Transverse colon (tissue), 4 donors: ENCODE measurements around the gene SQSTM1. TPM values are rescaled to one million over a fixed set of nuclear protein-coding genes. Genes with fewer than 3 reads are reported as not detected.

ENCODE experiments used
- DNase-seq: peaks from one replicate; pipeline ENCODE4 v3.0.0-alpha.2; 2019
- H3K27ac ChIP-seq, 4 donors: fragments of 200-600 bp; sonication (generic); 2 replicates each; pipeline ENCODE4 v1.5.1; 2016 to 2018; ENCODE audit warnings: inconsistent platforms in 4 of 4
- H3K27me3 ChIP-seq: fragments of 200-600 bp; sonication (generic); 2 replicates; pipeline ENCODE4 v1.5.1; 2017; ENCODE audit warnings: inconsistent platforms
- H3K36me3 ChIP-seq, 4 donors: fragments of 200-600 bp; sonication (generic); 2 replicates each; pipeline ENCODE4 v1.5.1; 2017 to 2019; ENCODE audit warnings: inconsistent platforms in 4 of 4
- H3K4me1 ChIP-seq, 4 donors: fragments of 200-600 bp; sonication (generic); 2 replicates each; pipeline ENCODE4 v1.5.1; 2017 to 2020; ENCODE audit warnings: inconsistent platforms in 4 of 4
- H3K4me3 ChIP-seq, 4 donors: fragments of 200-600 bp; sonication (generic); 1 replicate in 1 of 4; 2 replicates in 3 of 4; pipeline versions ENCODE4 v1.5.1 to v1.6.1; 2017 to 2019; ENCODE audit warnings: inconsistent platforms in 4 of 4
- H3K9me3 ChIP-seq, 2 donors: fragments of 200-600 bp; sonication (generic); 2 replicates each; pipeline ENCODE4 v1.5.1; 2017 to 2019; ENCODE audit warnings: inconsistent platforms in 2 of 2
- CTCF ChIP-seq, 5 experiments: fragments of 200-600 bp in 3 of 5; fragments of 450-650 bp in 2 of 5; sonication (generic) in 3 of 5; IDR thresholded peaks; 1 replicate in 2 of 5; 2 replicates in 3 of 5; pipeline ENCODE4 v1.5.1; 2016 to 2017; ENCODE audit warnings: antibody characterized with exemption in 5 of 5, inconsistent platforms in 3 of 5, mild to moderate bottlenecking in 2 of 5, moderate library complexity in 1 of 5
- EP300 ChIP-seq: sonication (generic); formaldehyde crosslinking; IDR thresholded peaks from one replicate; pipeline ENCODE4 v1.6.1; 2017; ENCODE audit warnings: antibody characterized with exemption, low read depth
- POLR2A ChIP-seq: fragments of 450-650 bp; IDR thresholded peaks from one replicate; pipeline ENCODE4 v1.6.1; 2016; ENCODE audit warnings: antibody characterized with exemption, mild to moderate bottlenecking, moderate library complexity
- POLR2AphosphoS5 ChIP-seq, 3 donors: sonication (generic); formaldehyde crosslinking; IDR thresholded peaks; one replicate each; pipeline ENCODE4 v1.6.1; 2016; ENCODE audit warnings: antibody characterized with exemption in 3 of 3
- WGBS, 2 donors: methylation state at CpG; one replicate each; pipeline ENCODE4 v1.1.5; 2018; ENCODE audit warnings: low coverage in 1 of 2; 5-methylcytosine and 5-hydroxymethylcytosine counted together
- in situ Hi-C, 4 donors: fragments of 200-750 bp; cut with MboI; loops; one replicate each; pipeline versions ENCODE4 v1.15.0 to v1.15.1; 2017; ENCODE audit warnings: low sequenced_read_pairs in 3 of 4, low pct_ligation_motif_present in 1 of 4, low pct_unique_long_range_greater_than_20kb in 1 of 4
- intact Hi-C: fragments of 100-400 bp; cut with DNase I; formaldehyde crosslinking; loops from one replicate; pipeline ENCODE4 v1.15.1; 2023; ENCODE audit warnings: low total_unique reads
- total RNA-seq, 4 donors: library from RNA; depleted of rRNA; stranded (reverse); fragments of >200 nt; gene quantifications; one replicate each; pipeline ENCODE4 v1.1.0, GENCODE V29; 2016

SQSTM1 gene
- total RNA-seq, 4 donors from 2014 or later: 250 to 620 (median 432) TPM

DNA sequence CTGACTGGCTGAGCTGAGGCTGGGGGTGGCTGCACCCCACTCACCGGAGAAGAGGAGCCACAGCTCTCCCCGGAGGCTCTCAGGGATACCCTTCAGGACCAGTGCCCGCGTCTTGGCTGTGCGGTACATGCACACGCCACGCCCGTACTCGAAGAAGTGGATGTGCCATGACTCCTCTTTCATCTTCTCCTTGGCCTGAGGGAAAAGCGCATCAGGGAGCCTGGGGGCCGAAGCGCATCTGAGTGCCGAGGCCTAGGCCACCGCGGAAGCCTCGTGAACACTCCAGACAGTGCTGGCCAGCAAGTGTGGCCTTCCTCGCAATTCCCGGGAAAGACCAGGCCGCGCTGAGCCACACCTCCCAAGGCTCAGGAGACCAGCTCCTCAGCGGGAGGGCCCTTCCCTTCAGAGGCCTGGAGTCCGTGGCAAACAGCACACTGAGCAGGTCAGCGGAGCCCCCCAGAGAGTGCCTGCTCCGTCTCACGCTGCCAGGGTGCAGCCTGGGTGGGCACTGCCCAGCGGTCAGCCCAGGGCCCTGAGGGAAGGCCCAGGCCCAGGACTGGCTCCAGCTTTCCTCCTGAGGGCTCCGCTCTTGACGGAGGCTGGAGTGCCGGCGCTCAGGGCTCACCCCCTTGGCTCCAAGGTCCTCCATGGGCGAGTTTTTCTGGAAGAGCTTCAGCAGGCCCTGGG, 58.4 kb downstream of the SQSTM1 start:
- H3K27ac ChIP-seq: no peak overlapping the region
- no peak overlapping the region for H3K4me3 ChIP-seq
- peaks cover 0 to 49% (median 12%) of the 10 kb centered on the region in 4 donors for H3K36me3 ChIP-seq
- TF ChIP-seq CTCF (IDR thresholded peaks at IDR 0.05) (no peak), POLR2A (no peak), POLR2AphosphoS5 (IDR thresholded peaks at IDR 0.05) (no peak), EP300 (no peak)
- H3K27me3 ChIP-seq: no peaks in the 10 kb centered on the region
- H3K4me1 ChIP-seq: no peaks in the 10 kb centered on the region
- in situ Hi-C loops (no loop called here), intact Hi-C loops (loop anchor here (5.0 kb wide), 1 partner anchor 1277 kb away; no protein-coding TSS in a partner anchor)
- 94% methylated on average over 30 of the region's 31 CpGs; no CpG with 5 or more reads in 1 of the 2 donors for WGBS, 2 donors
- H3K9me3 ChIP-seq: peaks cover 4 to 14% of the 10 kb centered on the region in 2 donors
- no peak for DNase-seq

DNA sequence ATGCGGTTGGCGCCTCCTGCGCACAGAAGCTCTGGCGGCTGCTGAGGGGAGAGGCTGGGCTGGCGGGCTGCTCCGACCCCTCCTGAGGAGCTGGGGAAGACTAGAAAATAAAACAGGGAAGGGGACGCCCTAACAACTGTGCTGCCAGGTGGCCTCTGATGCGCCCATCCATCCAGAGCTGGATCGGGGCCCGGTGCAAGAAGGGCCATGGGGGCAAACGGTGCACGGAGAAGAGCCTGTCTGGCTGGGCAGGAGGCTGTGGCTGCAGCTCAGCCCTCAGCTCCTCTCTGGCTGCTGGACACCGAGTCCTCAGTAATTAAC, 58.9 kb downstream of the SQSTM1 start:
- intact Hi-C loops (loop anchor here (5.0 kb wide), 1 partner anchor 1277 kb away; no protein-coding TSS in a partner anchor), in situ Hi-C loops (no loop called here)
- TF ChIP-seq POLR2A (no peak), EP300 (no peak), CTCF (IDR thresholded peaks at IDR 0.05) (no peak), POLR2AphosphoS5 (IDR thresholded peaks at IDR 0.05) (no peak)
- no peak for DNase-seq
- Histone ChIP-seq H3K27me3 (no peaks in the 10 kb centered on the region), H3K36me3 (peaks cover 0 to 54% (median 14%) of the 10 kb centered on the region in 4 donors), H3K4me3 (no peak overlapping the region), H3K9me3 (peaks cover 4 to 14% of the 10 kb centered on the region in 2 donors), H3K27ac (no peak overlapping the region), H3K4me1 (no peaks in the 10 kb centered on the region)
- 95 to 100% methylated on average over 6 to 13 of the region's 13 CpGs for WGBS, 2 donors

DNA sequence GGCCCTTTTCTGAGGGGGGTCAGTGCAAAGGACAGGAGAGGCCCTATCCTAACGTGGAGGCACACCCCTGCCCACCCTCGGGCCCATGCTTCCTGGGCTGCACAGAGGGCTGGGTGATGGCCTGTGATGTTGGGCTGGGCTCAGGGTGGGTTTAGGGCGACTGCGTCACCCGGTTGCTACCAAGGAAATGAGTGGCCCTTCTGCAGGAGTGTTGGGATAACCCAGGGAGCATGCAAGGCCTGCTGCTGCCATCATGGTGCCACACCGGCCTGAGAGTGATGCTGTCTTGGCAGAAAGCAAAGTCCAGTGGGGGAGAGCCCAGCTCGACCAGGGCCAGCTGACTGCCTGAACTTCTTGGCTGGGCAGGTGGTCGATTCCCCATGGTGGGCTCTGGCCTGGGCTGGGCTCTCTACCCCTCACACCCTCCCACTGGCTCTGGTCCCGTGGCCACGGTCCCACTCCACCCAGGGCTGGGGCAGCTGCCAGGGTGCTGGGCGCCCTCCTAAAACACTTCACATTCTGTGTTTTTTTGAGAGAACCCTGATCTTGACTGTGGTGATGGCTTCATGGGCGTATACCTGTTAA, 59.5 kb downstream of the SQSTM1 start:
- H3K36me3 ChIP-seq: peaks cover 0 to 59% (median 13%) of the 10 kb centered on the region in 4 donors
- DNase-seq: no peak
- intact Hi-C loops (no loop called here), in situ Hi-C loops (no loop called here)
- H3K4me3 ChIP-seq: no peak overlapping the region
- no peak overlapping the region for H3K27ac ChIP-seq
- H3K4me1 ChIP-seq: no peaks in the 10 kb centered on the region
- no peak for TF ChIP-seq CTCF (IDR thresholded peaks at IDR 0.05)
- TF ChIP-seq POLR2AphosphoS5 (IDR thresholded peaks at IDR 0.05): no peak
- no peak for TF ChIP-seq POLR2A
- TF ChIP-seq EP300: no peak
- peaks cover 4 to 14% of the 10 kb centered on the region in 2 donors for H3K9me3 ChIP-seq
- 83 to 91% methylated on average over 1 to 11 of the region's 12 CpGs for WGBS, 2 donors
- H3K27me3 ChIP-seq: no peaks in the 10 kb centered on the region

DNA sequence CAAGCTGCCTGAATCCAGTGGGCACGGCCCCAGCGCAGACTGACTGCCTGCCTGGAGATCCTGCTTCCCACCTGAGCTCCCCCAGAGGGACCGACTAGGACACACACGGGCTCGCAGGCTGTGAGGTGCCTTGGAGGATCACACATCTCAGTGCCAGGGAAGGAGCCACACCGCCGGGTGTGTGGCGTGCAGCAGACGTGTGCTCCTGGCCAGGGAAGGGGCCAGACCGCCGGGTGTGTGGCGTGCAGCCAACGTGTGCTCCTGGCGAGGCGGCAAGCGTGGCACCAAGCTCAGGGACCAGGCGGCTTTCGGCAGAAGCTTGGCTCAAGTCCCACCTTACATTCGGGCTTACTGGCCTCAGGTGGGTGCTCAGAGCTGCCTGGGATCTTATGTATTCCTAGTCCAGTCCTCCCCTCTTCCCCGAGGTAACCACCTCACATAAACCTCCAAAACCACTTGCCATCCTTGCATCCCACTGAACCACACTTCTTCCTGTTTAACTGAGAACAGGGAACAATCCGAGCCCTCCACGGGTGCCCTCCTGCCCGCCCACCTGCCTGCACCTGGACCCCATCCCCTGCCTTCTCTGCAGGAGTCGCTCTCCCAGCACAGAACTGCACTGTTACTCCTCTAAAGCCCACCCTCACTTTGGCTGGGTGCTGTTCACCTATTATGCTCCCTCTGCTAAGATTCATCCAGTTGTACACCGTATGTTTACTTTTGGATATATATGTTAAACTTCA, 60.3 kb downstream of the SQSTM1 start:
- Histone ChIP-seq H3K27ac (no peak overlapping the region), H3K36me3 (peaks cover 0 to 60% (median 11%) of the 10 kb centered on the region in 4 donors), H3K4me1 (no peaks in the 10 kb centered on the region), H3K4me3 (no peak overlapping the region), H3K9me3 (peaks cover 4 to 14% of the 10 kb centered on the region in 2 donors), H3K27me3 (no peaks in the 10 kb centered on the region)
- intact Hi-C loops (no loop called here), in situ Hi-C loops (no loop called here)
- DNase-seq: no peak
- no peak for TF ChIP-seq CTCF (IDR thresholded peaks at IDR 0.05)
- no peak for TF ChIP-seq POLR2A
- TF ChIP-seq EP300: no peak
- TF ChIP-seq POLR2AphosphoS5 (IDR thresholded peaks at IDR 0.05): no peak
- WGBS, 2 donors: 91 to 92% methylated on average over 6 to 22 of the region's 25 CpGs
